Chondrocyte (in vitro differentiated cells): Measurements from ENCODE around the gene STIM1. TPM values are rescaled to one million over a fixed set of nuclear protein-coding genes. Genes with fewer than 3 reads are reported as not detected.

Source experiments
- DNase-seq: peaks from one replicate; pipeline ENCODE4 v3.0.0; 2021; ENCODE audit warnings: mixed read lengths, low spot score
- H3K27ac Mint-ChIP-seq: one replicate; pipeline ENCODE4 v1.8.0; 2021; ENCODE audit warnings: mild to moderate bottlenecking, moderate library complexity, mixed read lengths; ENCODE audit not compliant: unreplicated experiment
- H3K27me3 Mint-ChIP-seq: 2 replicates; pipeline ENCODE4 v1.8.0; 2021; ENCODE audit warnings: low read depth, mixed read lengths
- H3K36me3 Mint-ChIP-seq: 2 replicates; pipeline ENCODE4 v1.8.0; 2021; ENCODE audit warnings: low read depth, mixed read lengths
- H3K4me1 Mint-ChIP-seq: 2 replicates; pipeline ENCODE4 v1.8.0; 2021; ENCODE audit warnings: low read depth, mild to moderate bottlenecking, mixed read lengths
- H3K4me3 Mint-ChIP-seq: one replicate; pipeline ENCODE4 v1.8.0; 2021; ENCODE audit warnings: mild to moderate bottlenecking, moderate library complexity, mixed read lengths; ENCODE audit not compliant: unreplicated experiment
- H3K9me3 Mint-ChIP-seq: 2 replicates; pipeline ENCODE4 v1.8.0; 2021; ENCODE audit warnings: low read depth, mixed read lengths
- CTCF ChIP-seq: fragments of 200-600 bp; sonication (generic); IDR thresholded peaks from 2 replicates; pipeline ENCODE4 v1.5.0; 2021; ENCODE audit warnings: antibody characterized with exemption, mild to moderate bottlenecking, moderate library complexity
- total RNA-seq: library from RNA; stranded (reverse); gene quantifications from 3 replicates; pipeline ENCODE4 v1.2.1, GENCODE V29; 2021

STIM1 gene
- total RNA-seq, 1 donor from 2014 or later: 50.7 TPM

- no peak for TF ChIP-seq CTCF
- H3K9me3 Mint-ChIP-seq: no peaks in the 10 kb centered on the region
- DNase-seq: no peak
- H3K4me1 Mint-ChIP-seq: peaks cover 22% of the 10 kb centered on the region
- no peaks in the 10 kb centered on the region for H3K27me3 Mint-ChIP-seq
- H3K4me3 Mint-ChIP-seq: no peak overlapping the region
- H3K36me3 Mint-ChIP-seq: no peaks in the 10 kb centered on the region
- H3K27ac Mint-ChIP-seq: no peak overlapping the region
Measured at GRCh38 chr11:3903207-3903896, 47.9 kb downstream of the STIM1 start.

GRCh38 chr11:3904228-3904627 lies 48.8 kb downstream of the STIM1 start:
- no peak overlapping the region for H3K27ac Mint-ChIP-seq
- no peaks in the 10 kb centered on the region for H3K27me3 Mint-ChIP-seq
- no peak overlapping the region for H3K4me3 Mint-ChIP-seq
- H3K36me3 Mint-ChIP-seq: no peaks in the 10 kb centered on the region
- H3K9me3 Mint-ChIP-seq: no peaks in the 10 kb centered on the region
- TF ChIP-seq CTCF: no peak
- H3K4me1 Mint-ChIP-seq: peaks cover 22% of the 10 kb centered on the region
- no peak for DNase-seq

- DNase-seq: no peak
- Mint-ChIP-seq H3K4me1 (peaks cover 22% of the 10 kb centered on the region), H3K27me3 (no peaks in the 10 kb centered on the region), H3K4me3 (no peak overlapping the region), H3K36me3 (no peaks in the 10 kb centered on the region), H3K27ac (peak overlapping the region; percentile 88), H3K9me3 (no peaks in the 10 kb centered on the region)
- no peak for TF ChIP-seq CTCF
Measured at GRCh38 chr11:3905080-3905953, 49.9 kb downstream of the STIM1 start.

GRCh38 chr11:3906166-3906565 lies 50.7 kb downstream of the STIM1 start:
- peak overlapping the region; percentile 88 for H3K27ac Mint-ChIP-seq
- no peak for TF ChIP-seq CTCF
- H3K4me3 Mint-ChIP-seq: no peak overlapping the region
- H3K27me3 Mint-ChIP-seq: no peaks in the 10 kb centered on the region
- DNase-seq: no peak
- H3K36me3 Mint-ChIP-seq: no peaks in the 10 kb centered on the region
- H3K9me3 Mint-ChIP-seq: no peaks in the 10 kb centered on the region
- peaks cover 22% of the 10 kb centered on the region for H3K4me1 Mint-ChIP-seq

- Mint-ChIP-seq H3K27ac (no peak overlapping the region), H3K4me3 (no peak overlapping the region), H3K4me1 (peaks cover 20% of the 10 kb centered on the region), H3K36me3 (no peaks in the 10 kb centered on the region), H3K9me3 (no peaks in the 10 kb centered on the region), H3K27me3 (no peaks in the 10 kb centered on the region)
- TF ChIP-seq CTCF: no peak
- DNase-seq: no peak
Measured at GRCh38 chr11:3907590-3907989, 52.1 kb downstream of the STIM1 start.
